HFFc6 (cell line): ENCODE measurements around the gene PRSS8. TPM values are rescaled to one million over a fixed set of nuclear protein-coding genes. Genes with fewer than 3 reads are reported as not detected.

Source experiments
- DNase-seq: peaks from one replicate; pipeline ENCODE4 v3.0.0-alpha.2; 2018
- H3K27ac Mint-ChIP-seq: 2 replicates; pipeline ENCODE4 v1.8.0; 2020; ENCODE audit warnings: mild to moderate bottlenecking, mixed read lengths
- H3K27me3 Mint-ChIP-seq: 2 replicates; pipeline ENCODE4 v1.8.0; 2021; ENCODE audit warnings: mild to moderate bottlenecking, moderate library complexity, mixed read lengths; ENCODE audit not compliant: insufficient read depth
- H3K36me3 Mint-ChIP-seq: 2 replicates; pipeline ENCODE4 v1.8.0; 2021; ENCODE audit warnings: low read depth, mixed read lengths
- H3K4me1 Mint-ChIP-seq: 2 replicates; pipeline ENCODE4 v1.8.0; 2020; ENCODE audit warnings: low read depth, mixed read lengths
- H3K4me3 Mint-ChIP-seq: 2 replicates; pipeline ENCODE4 v1.8.0; 2020; ENCODE audit warnings: mild to moderate bottlenecking, moderate library complexity, mixed read lengths
- H3K9me3 Mint-ChIP-seq: 2 replicates; pipeline ENCODE4 v1.8.0; 2020; ENCODE audit warnings: mild to moderate bottlenecking, mixed read lengths
- long read RNA-seq: library from polyadenylated mRNA; unstranded; transcript quantifications from one replicate; pipeline ENCODE4 v2.0.0, GENCODE V29; 2019
- total RNA-seq, 6 experiments: library from RNA; stranded (reverse); fragmentation: NEBNext Ultra II Directional; extraction: Animal tissue kit (Norgen Biotek cat#: 25700); gene quantifications; 2 replicates in 1 of 6; 3 replicates in 5 of 6; pipeline ENCODE4 v1.2.3, GENCODE V29; 2021
- TF ChIP-seq, protein P1 (sequence below): fragments of 200-600 bp; sonication (generic); IDR thresholded peaks from 2 replicates; pipeline ENCODE4 v1.5.0; 2021; ENCODE audit warnings: antibody characterized with exemption, mild to moderate bottlenecking

Gene PRSS8
- total RNA-seq, result not detected
- long read RNA-seq, result 0 reads

GRCh38 chr16:31135535-31136286 is at the start of gene PRSS8:
TSS of gene PRSS8 (minus strand) at chr16:31135727. CDS start at chr16:31135498, 229 bp downstream.
- H3K27me3 Mint-ChIP-seq, result peaks cover 10% of the 10 kb centered on the region
- no peak within 1 kb of the TSS for H3K27ac Mint-ChIP-seq
- no peak for DNase-seq
- peaks cover 21% of the 10 kb centered on the region for H3K4me1 Mint-ChIP-seq
- TF ChIP-seq, protein P1, sequence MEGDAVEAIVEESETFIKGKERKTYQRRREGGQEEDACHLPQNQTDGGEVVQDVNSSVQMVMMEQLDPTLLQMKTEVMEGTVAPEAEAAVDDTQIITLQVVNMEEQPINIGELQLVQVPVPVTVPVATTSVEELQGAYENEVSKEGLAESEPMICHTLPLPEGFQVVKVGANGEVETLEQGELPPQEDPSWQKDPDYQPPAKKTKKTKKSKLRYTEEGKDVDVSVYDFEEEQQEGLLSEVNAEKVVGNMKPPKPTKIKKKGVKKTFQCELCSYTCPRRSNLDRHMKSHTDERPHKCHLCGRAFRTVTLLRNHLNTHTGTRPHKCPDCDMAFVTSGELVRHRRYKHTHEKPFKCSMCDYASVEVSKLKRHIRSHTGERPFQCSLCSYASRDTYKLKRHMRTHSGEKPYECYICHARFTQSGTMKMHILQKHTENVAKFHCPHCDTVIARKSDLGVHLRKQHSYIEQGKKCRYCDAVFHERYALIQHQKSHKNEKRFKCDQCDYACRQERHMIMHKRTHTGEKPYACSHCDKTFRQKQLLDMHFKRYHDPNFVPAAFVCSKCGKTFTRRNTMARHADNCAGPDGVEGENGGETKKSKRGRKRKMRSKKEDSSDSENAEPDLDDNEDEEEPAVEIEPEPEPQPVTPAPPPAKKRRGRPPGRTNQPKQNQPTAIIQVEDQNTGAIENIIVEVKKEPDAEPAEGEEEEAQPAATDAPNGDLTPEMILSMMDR, result no peak
- H3K4me3 Mint-ChIP-seq, result no peak within 1 kb of the TSS
- no peaks in the 10 kb centered on the region for H3K9me3 Mint-ChIP-seq
- no peaks in the 10 kb centered on the region for H3K36me3 Mint-ChIP-seq

- peak overlapping the region; percentile 30 for H3K4me3 Mint-ChIP-seq
- peaks cover 88% of the 10 kb centered on the region for H3K36me3 Mint-ChIP-seq
- DNase-seq, result no peak
- H3K9me3 Mint-ChIP-seq, result no peaks in the 10 kb centered on the region
- H3K27me3 Mint-ChIP-seq, result peaks cover 22% of the 10 kb centered on the region
- peaks cover 60% of the 10 kb centered on the region for H3K4me1 Mint-ChIP-seq
- peak overlapping the region; percentile 66 for H3K27ac Mint-ChIP-seq
- TF ChIP-seq, protein P1, result no peak
Measured at GRCh38 chr16:31184888-31185287, 49.4 kb upstream of the PRSS8 start.

GRCh38 chr16:31183432-31184428 is 48.2 kb upstream of the PRSS8 start:
- H3K36me3 Mint-ChIP-seq, result peaks cover 76% of the 10 kb centered on the region
- H3K4me1 Mint-ChIP-seq, result peaks cover 63% of the 10 kb centered on the region
- H3K27ac Mint-ChIP-seq, result peak overlapping the region; percentile 99
- no peaks in the 10 kb centered on the region for H3K9me3 Mint-ChIP-seq
- TF ChIP-seq, protein P1, result no peak
- peaks cover 22% of the 10 kb centered on the region for H3K27me3 Mint-ChIP-seq
- no peak for DNase-seq
- H3K4me3 Mint-ChIP-seq, result peak overlapping the region; percentile 98

GRCh38 chr16:31182391-31182790 is 46.9 kb upstream of the PRSS8 start:
- no peak for DNase-seq
- peaks cover 64% of the 10 kb centered on the region for H3K36me3 Mint-ChIP-seq

More at GRCh38 chr16:31182391-31182790, 46.9 kb upstream of the PRSS8 start:
- Mint-ChIP-seq H3K27ac (peak overlapping the region; percentile 99), H3K27me3 (peaks cover 24% of the 10 kb centered on the region), H3K4me1 (peaks cover 61% of the 10 kb centered on the region), H3K9me3 (no peaks in the 10 kb centered on the region), H3K4me3 (peak overlapping the region; percentile 98)
- TF ChIP-seq, protein P1, result no peak
